Fibroblast of skin of left quadriceps (primary cell): ENCODE results near the gene SLC17A9.

Source experiments
- DNase-seq, 2 experiments: peaks; one replicate each; pipeline ENCODE4 v3.0.0-alpha.2; 2013; ENCODE audit warnings: low read depth in 2 of 2

Gene SLC17A9

GRCh38 chr20:62968378-62969178, 16.1 kb downstream of the SLC17A9 start:
- no peak for DNase-seq

GRCh38 chr20:62969179-62969760, 16.8 kb downstream of the SLC17A9 start:
- DNase-seq, result no peak

- DNase-seq, result no peak
Observed at GRCh38 chr20:62969939-62970306, 17.4 kb downstream of the SLC17A9 start.

GRCh38 chr20:62970307-62971210, 18.1 kb downstream of the SLC17A9 start:
- DNase-seq, result no peak

- no peak for DNase-seq
Observed at GRCh38 chr20:62971211-62971949, 18.9 kb downstream of the SLC17A9 start.

- peak; percentile 35 to 36 for DNase-seq
Observed at GRCh38 chr20:62971950-62972844, 19.7 kb downstream of the SLC17A9 start.

GRCh38 chr20:62972845-62973745, 20.6 kb downstream of the SLC17A9 start:
- no peak for DNase-seq

- no peak for DNase-seq
Observed at GRCh38 chr20:62975251-62975760, 22.8 kb downstream of the SLC17A9 start.

- no peak for DNase-seq
Observed at GRCh38 chr20:62975812-62976508, 23.5 kb downstream of the SLC17A9 start.

- DNase-seq, result no peak
Observed at GRCh38 chr20:62976886-62977285, 24.4 kb downstream of the SLC17A9 start.

GRCh38 chr20:62977613-62978560, 25.4 kb downstream of the SLC17A9 start:
- DNase-seq, result no peak

GRCh38 chr20:62978561-62978943, 26.0 kb downstream of the SLC17A9 start:
- no peak for DNase-seq

GRCh38 chr20:62979310-62979709, 26.8 kb downstream of the SLC17A9 start:
- DNase-seq, result no peak

GRCh38 chr20:62979876-62980373, 27.4 kb downstream of the SLC17A9 start:
- no peak for DNase-seq

- DNase-seq, result peak in 1 of 2 experiments; percentile 1
Observed at GRCh38 chr20:62980380-62980960, 28.0 kb downstream of the SLC17A9 start.

GRCh38 chr20:62980970-62981369, 28.5 kb downstream of the SLC17A9 start:
- DNase-seq, result no peak
